Neural cell (in vitro differentiated cells): ENCODE data around the gene PPP1CA. TPM values are rescaled to one million over a fixed set of nuclear protein-coding genes. Genes with fewer than 3 reads are reported as not detected.

Source experiments
- H2AFZ ChIP-seq: fragments of 200-600, 300-800 bp; sonication (generic), shearing (Covaris generic); 2 replicates; pipeline ENCODE4 v1.6.0; 2014; ENCODE audit warnings: low read depth, mild to moderate bottlenecking, antibody characterized with exemption, low read length, moderate library complexity
- H3F3A ChIP-seq: fragments of 200-600 bp; shearing (Covaris generic); 2 replicates; pipeline ENCODE4 v1.6.1; 2016; ENCODE audit warnings: mild to moderate bottlenecking, moderate library complexity, mixed read lengths, antibody characterized with exemption, low read length; ENCODE audit not compliant: insufficient read depth, poor library complexity, severe bottlenecking
- H3K27ac ChIP-seq: fragments of 200-600, 300-800 bp; sonication (generic), shearing (Covaris generic); 2 replicates; pipeline ENCODE4 v1.5.1; 2014; ENCODE audit warnings: mild to moderate bottlenecking, low read length, moderate library complexity
- H3K27me3 ChIP-seq: fragments of 300-800, 200-600 bp; sonication (generic), shearing (Covaris generic); 2 replicates; pipeline ENCODE4 v1.6.0; 2014; ENCODE audit warnings: mild to moderate bottlenecking, low read depth, low read length, moderate library complexity; ENCODE audit not compliant: insufficient read depth
- H3K36me3 ChIP-seq: fragments of 300-800, 200-600 bp; sonication (generic), shearing (Covaris generic); 2 replicates; pipeline ENCODE4 v1.5.1; 2014; ENCODE audit warnings: mild to moderate bottlenecking, antibody characterized with exemption, low read length, moderate library complexity; ENCODE audit not compliant: insufficient read depth
- H3K4me2 ChIP-seq: fragments of 300-800, 200-600 bp; sonication (generic), shearing (Covaris generic); 2 replicates; pipeline ENCODE4 v1.6.0; 2014; ENCODE audit warnings: mild to moderate bottlenecking, low read length
- H3K4me3 ChIP-seq: fragments of 300-800, 200-600 bp; sonication (generic), shearing (Covaris generic); 2 replicates; pipeline ENCODE4 v1.5.1; 2014; ENCODE audit warnings: mild to moderate bottlenecking, low read length, moderate library complexity
- H3K79me2 ChIP-seq: fragments of 200-600 bp; shearing (Covaris generic); replicated peaks from 2 replicates; pipeline ENCODE4 v1.6.0; 2014; ENCODE audit warnings: mild to moderate bottlenecking, low read length, moderate library complexity; ENCODE audit not compliant: insufficient read depth
- H3K9ac ChIP-seq: fragments of 300-800, 200-600 bp; sonication (generic), shearing (Covaris generic); 2 replicates; pipeline ENCODE4 v1.6.1; 2016; ENCODE audit warnings: mild to moderate bottlenecking, low read length, mixed read lengths
- H3K9me2 ChIP-seq: fragments of 200-600 bp; shearing (Covaris generic); 2 replicates; pipeline ENCODE4 v1.6.1; 2016; ENCODE audit warnings: mild to moderate bottlenecking, low read length, mixed read lengths; ENCODE audit not compliant: insufficient read depth
- H3K9me3 ChIP-seq: fragments of 200-600, 300-800 bp; sonication (generic), shearing (Covaris generic); 2 replicates; pipeline ENCODE4 v1.6.1; 2016; ENCODE audit warnings: mild to moderate bottlenecking, mixed run types, low read length, moderate library complexity, mixed read lengths
- H4K20me1 ChIP-seq: fragments of 200-600 bp; shearing (Covaris generic); 2 replicates; pipeline ENCODE4 v1.6.1; 2016; ENCODE audit warnings: mild to moderate bottlenecking, mixed run types; ENCODE audit not compliant: insufficient read depth
- EP300 ChIP-seq: fragments of 450-650 bp; conservative IDR thresholded peaks from 2 replicates; pipeline ENCODE4 v1.6.1; 2014; ENCODE audit warnings: antibody characterized with exemption, mild to moderate bottlenecking, moderate library complexity; ENCODE audit not compliant: poor library complexity, severe bottlenecking
- EZH2 ChIP-seq: fragments of 200-600, 300-800 bp; shearing (Covaris generic), sonication (generic); IDR thresholded peaks from 2 replicates; pipeline ENCODE4 v1.6.1; 2014; ENCODE audit warnings: antibody characterized with exemption, low read length, borderline replicate concordance, mild to moderate bottlenecking; ENCODE audit not compliant: insufficient read depth, poor library complexity, severe bottlenecking
- MXI1 ChIP-seq: fragments of 450-650 bp; conservative IDR thresholded peaks from 2 replicates; pipeline ENCODE4 v1.6.1; 2014; ENCODE audit warnings: antibody characterized with exemption, mild to moderate bottlenecking; ENCODE audit not compliant: poor library complexity, severe bottlenecking
- RAD21 ChIP-seq: fragments of 450-650 bp; conservative IDR thresholded peaks from 2 replicates; pipeline ENCODE4 v1.6.1; 2014; ENCODE audit warnings: antibody characterized with exemption, mild to moderate bottlenecking, moderate library complexity
- REST ChIP-seq: IDR thresholded peaks from 2 replicates; pipeline ENCODE4 v1.6.1; 2012; ENCODE audit warnings: borderline replicate concordance
- SMC3 ChIP-seq: fragments of 450-650 bp; conservative IDR thresholded peaks from 2 replicates; pipeline ENCODE4 v1.6.1; 2014; ENCODE audit warnings: antibody characterized with exemption, mild to moderate bottlenecking, moderate library complexity; ENCODE audit not compliant: poor library complexity
- polyA plus RNA-seq: library from polyadenylated mRNA; depleted of rRNA; stranded (reverse); fragments of >200 nt; gene quantifications from 2 replicates; pipeline ENCODE4 v1.2.3, GENCODE V29; 2014
- TF ChIP-seq, protein P1 (sequence below): fragments of 450-650 bp; IDR thresholded peaks from 2 replicates; pipeline ENCODE4 v1.5.1; 2014; ENCODE audit warnings: antibody characterized with exemption, mild to moderate bottlenecking, moderate library complexity; ENCODE audit not compliant: poor library complexity, severe bottlenecking

Gene PPP1CA
- polyA plus RNA-seq, 1 donor from 2014 or later: 106 TPM

- Histone ChIP-seq H3K9me3 (no peaks in the 10 kb centered on the region), H3K9ac (no peak overlapping the region), H2AFZ (no peak overlapping the region), H4K20me1 (no peaks in the 10 kb centered on the region), H3K27me3 (peaks cover 2% of the 10 kb centered on the region), H3K4me3 (no peak overlapping the region), H3K36me3 (no peaks in the 10 kb centered on the region), H3K27ac (no peak overlapping the region), H3K4me2 (no peak overlapping the region), H3F3A (no peaks in the 10 kb centered on the region), H3K9me2 (no peaks in the 10 kb centered on the region), H3K79me2 (no peaks in the 10 kb centered on the region)
- TF ChIP-seq RAD21 (no peak), MXI1 (no peak), REST (no peak), EZH2 (no peak), SMC3 (no peak)
- TF ChIP-seq, protein P1, sequence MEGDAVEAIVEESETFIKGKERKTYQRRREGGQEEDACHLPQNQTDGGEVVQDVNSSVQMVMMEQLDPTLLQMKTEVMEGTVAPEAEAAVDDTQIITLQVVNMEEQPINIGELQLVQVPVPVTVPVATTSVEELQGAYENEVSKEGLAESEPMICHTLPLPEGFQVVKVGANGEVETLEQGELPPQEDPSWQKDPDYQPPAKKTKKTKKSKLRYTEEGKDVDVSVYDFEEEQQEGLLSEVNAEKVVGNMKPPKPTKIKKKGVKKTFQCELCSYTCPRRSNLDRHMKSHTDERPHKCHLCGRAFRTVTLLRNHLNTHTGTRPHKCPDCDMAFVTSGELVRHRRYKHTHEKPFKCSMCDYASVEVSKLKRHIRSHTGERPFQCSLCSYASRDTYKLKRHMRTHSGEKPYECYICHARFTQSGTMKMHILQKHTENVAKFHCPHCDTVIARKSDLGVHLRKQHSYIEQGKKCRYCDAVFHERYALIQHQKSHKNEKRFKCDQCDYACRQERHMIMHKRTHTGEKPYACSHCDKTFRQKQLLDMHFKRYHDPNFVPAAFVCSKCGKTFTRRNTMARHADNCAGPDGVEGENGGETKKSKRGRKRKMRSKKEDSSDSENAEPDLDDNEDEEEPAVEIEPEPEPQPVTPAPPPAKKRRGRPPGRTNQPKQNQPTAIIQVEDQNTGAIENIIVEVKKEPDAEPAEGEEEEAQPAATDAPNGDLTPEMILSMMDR: no peak
These were observed 20.2 kb downstream of the PPP1CA start for GRCh38 chr11:67381244-67381972.

GRCh38 chr11:67379061-67380058, 22.3 kb downstream of the PPP1CA start:
- Histone ChIP-seq H3F3A (no peaks in the 10 kb centered on the region), H3K4me3 (no peak overlapping the region), H3K79me2 (no peaks in the 10 kb centered on the region), H4K20me1 (no peaks in the 10 kb centered on the region), H3K27me3 (peaks cover 19% of the 10 kb centered on the region), H3K27ac (no peak overlapping the region), H3K36me3 (no peaks in the 10 kb centered on the region), H2AFZ (no peak overlapping the region), H3K4me2 (no peak overlapping the region), H3K9me2 (no peaks in the 10 kb centered on the region), H3K9ac (no peak overlapping the region), H3K9me3 (no peaks in the 10 kb centered on the region)
- TF ChIP-seq MXI1 (no peak), EZH2 (no peak), REST (no peak), EP300 (no peak), RAD21 (no peak)
- TF ChIP-seq, protein P1: no peak
